GM12878 (cell line): ENCODE data around the gene TM4SF18. TPM values are rescaled to one million over a fixed set of nuclear protein-coding genes. Genes with fewer than 3 reads are reported as not detected.

Experiments
- ATAC-seq: fragments of 200-7000 bp; cut with Tn5 transposase; 3 replicates; pipeline ENCODE4 v1.9.1; 2020; ENCODE audit warnings: mild to moderate bottlenecking, moderate library complexity
- BruUV-seq: library from RNA; stranded (reverse); fragments of 400-500 nt; replicated peaks from 2 replicates; lab custom pipeline; 2021; lab: Mats Ljungman, UMichigan
- CTCF ChIA-PET: fragments of 300-600 bp; sonication (Branson Sonifier 250); formaldehyde crosslinking; extraction: SDS; loops from one replicate; lab custom pipeline; 2021; ENCODE audit warnings: inconsistent platforms; lab: Yijun Ruan, JAX
- POLR2A ChIA-PET: fragments of 350-600 bp; formaldehyde crosslinking; extraction: SDS; loops from one replicate; lab custom pipeline; 2021; ENCODE audit warnings: inconsistent platforms; lab: Charles Lee
- RAD21 ChIA-PET: fragments of 300-600 bp; sonication (Branson Sonifier 250); formaldehyde crosslinking; loops from one replicate; lab custom pipeline; 2023; ENCODE audit warnings: antibody characterized with exemption; ENCODE audit not compliant: unreplicated experiment; lab: Charles Lee
- SMC1A ChIA-PET: fragments of 300-600 bp; sonication (Branson Sonifier 250); formaldehyde crosslinking; loops from one replicate; lab custom pipeline; 2023; ENCODE audit not compliant: unreplicated experiment, uncharacterized antibody; lab: Charles Lee
- DNase-seq: peaks from one replicate; pipeline ENCODE4 v3.0.0-alpha.2; 2011; ENCODE audit warnings: low read depth, low spot score
- FAIRE-seq: peaks from 3 replicates; lab custom pipeline; 2011; peaks lifted over from hg19 to GRCh38; lab: Jason Lieb, UNC
- H2AFZ ChIP-seq: 2 replicates; pipeline ENCODE4 v1.6.0; 2011; ENCODE audit warnings: low read depth, low read length, control low read depth; ENCODE audit not compliant: control insufficient read depth
- H3K27ac ChIP-seq: 2 replicates; pipeline ENCODE4 v1.5.1; 2011; ENCODE audit warnings: control low read depth; ENCODE audit not compliant: control insufficient read depth, insufficient read depth
- H3K27me3 ChIP-seq, 2 experiments: replicated peaks in 1 of 2; 2 replicates each; pipeline versions ENCODE4 v1.6.0 to v1.6.1; 2011; ENCODE audit warnings: low read length in 1 of 2; ENCODE audit not compliant: control insufficient read depth in 2 of 2, insufficient read depth in 2 of 2
- H3K36me3 ChIP-seq, 2 experiments: 2 replicates each; pipeline ENCODE4 v1.5.1; 2011; ENCODE audit warnings: low read length in 1 of 2; ENCODE audit not compliant: control insufficient read depth in 2 of 2, insufficient read depth in 2 of 2
- H3K4me1 ChIP-seq: 2 replicates; pipeline ENCODE4 v1.6.1; 2011; ENCODE audit warnings: mild to moderate bottlenecking, low read length, moderate library complexity, mixed read lengths; ENCODE audit not compliant: control insufficient read depth, insufficient read depth
- H3K4me2 ChIP-seq: 2 replicates; pipeline ENCODE4 v1.6.0; 2011; ENCODE audit warnings: control low read depth; ENCODE audit not compliant: control insufficient read depth, insufficient read depth
- H3K4me3 ChIP-seq: fragments of 200-600 bp; sonication (generic); 2 replicates; pipeline ENCODE4 v1.5.1; 2016
- H3K79me2 ChIP-seq: 2 replicates; pipeline ENCODE4 v1.6.0; 2011; ENCODE audit warnings: low read length; ENCODE audit not compliant: control insufficient read depth, insufficient read depth
- H3K9ac ChIP-seq: 2 replicates; pipeline ENCODE4 v1.8.0; 2011; ENCODE audit warnings: low read length, control low read depth, mixed read lengths; ENCODE audit not compliant: control insufficient read depth, insufficient read depth
- H3K9me3 ChIP-seq: replicated peaks from 3 replicates; pipeline ENCODE4 v1.5.1; 2011; ENCODE audit warnings: mild to moderate bottlenecking, low read length; ENCODE audit not compliant: control insufficient read depth, insufficient read depth
- H4K20me1 ChIP-seq: 2 replicates; pipeline ENCODE4 v1.6.0; 2011; ENCODE audit not compliant: control insufficient read depth, insufficient read depth
- ATF7 ChIP-seq: fragments of 450-650 bp; IDR thresholded peaks from 2 replicates; pipeline ENCODE4 v1.6.1; 2016; ENCODE audit warnings: low read depth, mild to moderate bottlenecking
- CREM ChIP-seq: IDR thresholded peaks from 2 replicates; pipeline ENCODE4 v1.6.1; 2014; ENCODE audit warnings: antibody characterized with exemption, low read depth
- ETV6 ChIP-seq, 2 experiments: fragments of 450-650 bp in 1 of 2; IDR thresholded peaks in 1 of 2; conservative IDR thresholded peaks in 1 of 2; 2 replicates each; pipeline ENCODE4 v1.6.1; 2014; ENCODE audit warnings: antibody characterized with exemption in 1 of 2, borderline replicate concordance in 1 of 2, low read depth in 1 of 2, mild to moderate bottlenecking in 1 of 2, moderate library complexity in 1 of 2
- HCFC1 ChIP-seq: fragments of 150-350 bp; IDR thresholded peaks from 2 replicates; pipeline ENCODE4 v1.6.1; 2014; ENCODE audit warnings: low read length
- MTA3 ChIP-seq: IDR thresholded peaks from 2 replicates; pipeline ENCODE4 v1.6.1; 2012; ENCODE audit warnings: low read length, inconsistent platforms, borderline replicate concordance
- MYB ChIP-seq: fragments of 150-350 bp; IDR thresholded peaks from 2 replicates; pipeline ENCODE4 v1.6.1; 2014; ENCODE audit warnings: mild to moderate bottlenecking, low read depth, low read length, borderline replicate concordance
- MYC ChIP-seq: IDR thresholded peaks from 2 replicates; pipeline ENCODE4 v1.6.1; 2011; ENCODE audit warnings: mild to moderate bottlenecking, low read length, moderate library complexity, inconsistent platforms; ENCODE audit not compliant: insufficient read depth, insufficient replicate concordance, insufficient read length, severe bottlenecking
- NFYB ChIP-seq: IDR thresholded peaks from 2 replicates; pipeline ENCODE4 v1.6.1; 2011; ENCODE audit warnings: low read depth, mild to moderate bottlenecking, low read length, improper control_type of control experiment, moderate library complexity; ENCODE audit not compliant: insufficient read depth
- RAD21 ChIP-seq: IDR thresholded peaks from 2 replicates; pipeline ENCODE4 v1.6.1; 2011; ENCODE audit warnings: mild to moderate bottlenecking, low read depth, low read length, moderate library complexity; ENCODE audit not compliant: insufficient read depth
- RELA ChIP-seq: fragments of 450-650 bp; IDR thresholded peaks from 2 replicates; pipeline ENCODE4 v1.8.0; 2014; ENCODE audit warnings: borderline replicate concordance; ENCODE audit not compliant: partially characterized antibody
- SIN3A ChIP-seq: IDR thresholded peaks from 2 replicates; pipeline ENCODE4 v1.6.1; 2012; ENCODE audit warnings: low read depth, low read length, improper control_type of control experiment
- SUPT20H ChIP-seq: IDR thresholded peaks from 2 replicates; pipeline ENCODE4 v1.6.1; 2011; ENCODE audit warnings: low read depth, mild to moderate bottlenecking, low read length, moderate library complexity, borderline replicate concordance; ENCODE audit not compliant: control insufficient read depth
- ZNF207 ChIP-seq: fragments of 450-650 bp; IDR thresholded peaks from 2 replicates; pipeline ENCODE4 v1.6.1; 2014; ENCODE audit warnings: antibody characterized with exemption, mild to moderate bottlenecking, borderline replicate concordance
- ZNF622 ChIP-seq: fragments of 450-650 bp; IDR thresholded peaks from 2 replicates; pipeline ENCODE4 v1.6.1; 2017; ENCODE audit warnings: mild to moderate bottlenecking, inconsistent platforms
- ZSCAN29 ChIP-seq: fragments of 450-650 bp; IDR thresholded peaks from 2 replicates; pipeline ENCODE4 v1.6.1; 2017; ENCODE audit warnings: mild to moderate bottlenecking, moderate library complexity
- in situ Hi-C: fragments of 300-500 bp; cut with MboI; formaldehyde crosslinking; loops from 9 replicates; pipeline ENCODE4 v1.14.3; 2018; ENCODE audit warnings: mixed read lengths
- intact Hi-C: fragments of 100-400 bp; cut with micrococcal nuclease; formaldehyde crosslinking; loops from one replicate; pipeline ENCODE4 v1.14.2; 2022; ENCODE audit not compliant: unreplicated experiment
- polyA plus RNA-seq, 11 experiments: library from polyadenylated mRNA; depleted of rRNA in 4 of 11; unstranded in 6 of 11; stranded (reverse) in 5 of 11; fragments of >200 nt; fragmentation: Nextera tagmentation in 4 of 11; fragmentation: Illumina TruSeq in 1 of 11; extraction: Ambion mirVana in 4 of 11; extraction: Trizol in 1 of 11; gene quantifications; 1 replicate in 1 of 11; 2 replicates in 10 of 11; pipeline versions ENCODE4 v1.2.1 to v1.2.3, GENCODE V29; 2011 to 2016; ENCODE audit warnings: inconsistent platforms in 2 of 11, missing spikeins in 2 of 11, low read depth in 1 of 11
- total RNA-seq, 4 experiments: library from RNA; depleted of rRNA in 3 of 4; stranded (reverse); fragments of >200 nt in 3 of 4; fragmentation: Illumina TruSeq in 1 of 4; extraction: Trizol in 1 of 4; gene quantifications; 2 replicates each; pipeline versions ENCODE4 v1.2.1 to v1.2.3, GENCODE V29; 2013 to 2021
- TF ChIP-seq, protein P1 (sequence below): fragments of 450-650 bp; formaldehyde crosslinking; IDR thresholded peaks from 2 replicates; pipeline ENCODE4 v1.4.0; 2022; ENCODE audit warnings: mild to moderate bottlenecking, moderate library complexity
- TF ChIP-seq, protein P2 (sequence below): fragments of 450-650 bp; IDR thresholded peaks from 2 replicates; pipeline ENCODE4 v1.6.1; 2017; ENCODE audit warnings: mild to moderate bottlenecking, low read depth, inconsistent platforms; ENCODE audit not compliant: poor library complexity, severe bottlenecking
- TF ChIP-seq, protein P3 (sequence below): fragments of 450-650 bp; conservative IDR thresholded peaks from 2 replicates; pipeline ENCODE4 v1.6.1; 2017; ENCODE audit warnings: mild to moderate bottlenecking, moderate library complexity

The TM4SF18 gene
- total and polyA plus RNA-seq, 10 of the 15 experiments (the other 5 are each of a cell fraction or from before 2014, with no cell fraction given) = 0.01 TPM; not detected in 9

DNA sequence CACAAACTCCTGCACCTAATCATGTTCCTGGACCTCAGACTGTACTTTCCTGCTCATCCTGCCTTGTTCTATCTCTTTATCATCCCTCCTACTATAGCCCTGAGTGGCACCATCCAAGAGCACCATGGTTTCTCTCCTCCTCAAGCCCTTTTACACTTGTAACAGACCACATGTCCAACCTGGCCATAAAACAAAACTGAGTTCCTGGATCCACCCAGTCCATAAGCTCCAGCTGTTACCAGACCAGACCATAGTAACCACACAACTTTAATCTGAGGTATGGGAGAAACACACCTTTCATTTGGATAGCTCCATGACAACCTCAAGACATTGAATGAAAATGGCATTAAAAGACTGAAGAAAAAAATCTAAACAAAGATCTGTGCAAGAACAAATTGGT is 9.1 kb downstream of the TM4SF18 start:
- TF ChIP-seq ZNF622 (no peak), MYC (no peak), SIN3A (no peak), ZSCAN29 (no peak), MYB (no peak), ATF7 (no peak), ETV6 (conservative IDR thresholded peaks at IDR 0.05 in 1 of 2, IDR thresholded peaks at IDR 0.05 in 1 of 2; ENCODE audit: borderline replicate concordance in 1 of 2, low read depth in 1 of 2) (no peak), RAD21 (no peak), MTA3 (no peak), HCFC1 (no peak), ZNF207 (no peak), RELA (no peak), SUPT20H (no peak), CREM (no peak), NFYB (no peak)
- TF ChIP-seq, protein P1, sequence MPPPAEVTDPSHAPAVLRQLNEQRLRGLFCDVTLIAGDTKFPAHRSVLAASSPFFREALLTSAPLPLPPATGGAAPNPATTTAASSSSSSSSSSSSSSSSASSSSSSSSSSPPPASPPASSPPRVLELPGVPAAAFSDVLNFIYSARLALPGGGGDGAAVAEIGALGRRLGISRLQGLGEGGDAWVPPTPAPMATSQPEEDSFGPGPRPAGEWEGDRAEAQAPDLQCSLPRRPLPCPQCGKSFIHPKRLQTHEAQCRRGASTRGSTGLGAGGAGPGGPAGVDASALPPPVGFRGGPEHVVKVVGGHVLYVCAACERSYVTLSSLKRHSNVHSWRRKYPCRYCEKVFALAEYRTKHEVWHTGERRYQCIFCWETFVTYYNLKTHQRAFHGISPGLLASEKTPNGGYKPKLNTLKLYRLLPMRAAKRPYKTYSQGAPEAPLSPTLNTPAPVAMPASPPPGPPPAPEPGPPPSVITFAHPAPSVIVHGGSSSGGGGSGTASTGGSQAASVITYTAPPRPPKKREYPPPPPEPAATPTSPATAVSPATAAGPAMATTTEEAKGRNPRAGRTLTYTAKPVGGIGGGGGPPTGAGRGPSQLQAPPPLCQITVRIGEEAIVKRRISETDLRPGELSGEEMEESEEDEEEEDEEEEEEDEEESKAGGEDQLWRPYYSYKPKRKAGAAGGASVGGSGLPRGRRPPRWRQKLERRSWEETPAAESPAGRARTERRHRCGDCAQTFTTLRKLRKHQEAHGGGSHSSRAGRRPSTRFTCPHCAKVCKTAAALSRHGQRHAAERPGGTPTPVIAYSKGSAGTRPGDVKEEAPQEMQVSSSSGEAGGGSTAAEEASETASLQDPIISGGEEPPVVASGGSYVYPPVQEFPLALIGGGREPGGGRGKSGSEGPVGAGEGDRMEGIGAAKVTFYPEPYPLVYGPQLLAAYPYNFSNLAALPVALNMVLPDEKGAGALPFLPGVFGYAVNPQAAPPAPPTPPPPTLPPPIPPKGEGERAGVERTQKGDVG (CRISPR knock-in tag) = no peak
- TF ChIP-seq, protein P2, sequence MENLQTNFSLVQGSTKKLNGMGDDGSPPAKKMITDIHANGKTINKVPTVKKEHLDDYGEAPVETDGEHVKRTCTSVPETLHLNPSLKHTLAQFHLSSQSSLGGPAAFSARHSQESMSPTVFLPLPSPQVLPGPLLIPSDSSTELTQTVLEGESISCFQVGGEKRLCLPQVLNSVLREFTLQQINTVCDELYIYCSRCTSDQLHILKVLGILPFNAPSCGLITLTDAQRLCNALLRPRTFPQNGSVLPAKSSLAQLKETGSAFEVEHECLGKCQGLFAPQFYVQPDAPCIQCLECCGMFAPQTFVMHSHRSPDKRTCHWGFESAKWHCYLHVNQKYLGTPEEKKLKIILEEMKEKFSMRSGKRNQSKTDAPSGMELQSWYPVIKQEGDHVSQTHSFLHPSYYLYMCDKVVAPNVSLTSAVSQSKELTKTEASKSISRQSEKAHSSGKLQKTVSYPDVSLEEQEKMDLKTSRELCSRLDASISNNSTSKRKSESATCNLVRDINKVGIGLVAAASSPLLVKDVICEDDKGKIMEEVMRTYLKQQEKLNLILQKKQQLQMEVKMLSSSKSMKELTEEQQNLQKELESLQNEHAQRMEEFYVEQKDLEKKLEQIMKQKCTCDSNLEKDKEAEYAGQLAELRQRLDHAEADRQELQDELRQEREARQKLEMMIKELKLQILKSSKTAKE = no peak
- TF ChIP-seq, protein P3, sequence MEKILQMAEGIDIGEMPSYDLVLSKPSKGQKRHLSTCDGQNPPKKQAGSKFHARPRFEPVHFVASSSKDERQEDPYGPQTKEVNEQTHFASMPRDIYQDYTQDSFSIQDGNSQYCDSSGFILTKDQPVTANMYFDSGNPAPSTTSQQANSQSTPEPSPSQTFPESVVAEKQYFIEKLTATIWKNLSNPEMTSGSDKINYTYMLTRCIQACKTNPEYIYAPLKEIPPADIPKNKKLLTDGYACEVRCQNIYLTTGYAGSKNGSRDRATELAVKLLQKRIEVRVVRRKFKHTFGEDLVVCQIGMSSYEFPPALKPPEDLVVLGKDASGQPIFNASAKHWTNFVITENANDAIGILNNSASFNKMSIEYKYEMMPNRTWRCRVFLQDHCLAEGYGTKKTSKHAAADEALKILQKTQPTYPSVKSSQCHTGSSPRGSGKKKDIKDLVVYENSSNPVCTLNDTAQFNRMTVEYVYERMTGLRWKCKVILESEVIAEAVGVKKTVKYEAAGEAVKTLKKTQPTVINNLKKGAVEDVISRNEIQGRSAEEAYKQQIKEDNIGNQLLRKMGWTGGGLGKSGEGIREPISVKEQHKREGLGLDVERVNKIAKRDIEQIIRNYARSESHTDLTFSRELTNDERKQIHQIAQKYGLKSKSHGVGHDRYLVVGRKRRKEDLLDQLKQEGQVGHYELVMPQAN = no peak
- Histone ChIP-seq H3K36me3 (no peaks in the 10 kb centered on the region), H3K4me3 (no peak overlapping the region), H3K27me3 (peaks cover 3% of the 10 kb centered on the region in 2 experiments; a peak in 2 of 4 replicates), H3K79me2 (no peaks in the 10 kb centered on the region), H3K9ac (no peak overlapping the region), H3K27ac (no peak overlapping the region), H3K4me1 (no peaks in the 10 kb centered on the region), H2AFZ (no peak overlapping the region), H3K4me2 (no peak overlapping the region), H3K9me3 (no peaks in the 10 kb centered on the region), H4K20me1 (no peaks in the 10 kb centered on the region)
- no peak for DNase-seq
- no peak for ATAC-seq
- in situ Hi-C loops (no loop called here), intact Hi-C loops (no loop called here)
- POLR2A ChIA-PET = no interaction called here
- SMC1A ChIA-PET = interaction anchor here (1.5 kb wide), 1 partner anchor 16 kb away, joined by 6 read pairs; no protein-coding TSS in a partner anchor
- BruUV-seq = no TSS peak
- no peak for FAIRE-seq
- CTCF ChIA-PET = interaction anchor here (0.6 to 1.2 kb wide), 4 partner anchors 13 to 447 kb away, joined by 3 to 4 read pairs (median 3); no protein-coding TSS in a partner anchor
- RAD21 ChIA-PET = no interaction called here
